HCT116 (cell line): Measurements from ENCODE around the gene SORCS2. TPM values are rescaled to one million over a fixed set of nuclear protein-coding genes. Genes with fewer than 3 reads are reported as not detected.

ENCODE experiments used
- ATAC-seq: fragments of 200-7000 bp; cut with Tn5 transposase; 2 replicates; pipeline ENCODE4 v1.9.1; 2020; ENCODE audit warnings: mild to moderate bottlenecking, moderate library complexity
- BruUV-seq: library from RNA; stranded (reverse); fragments of 400-500 nt; replicated peaks from 2 replicates; lab custom pipeline; 2021; lab: Mats Ljungman, UMichigan
- CTCF ChIA-PET: fragments of 300-600 bp; sonication (Branson Sonifier 250); formaldehyde crosslinking; loops from one replicate; lab custom pipeline; 2021; ENCODE audit warnings: antibody characterized with exemption; lab: Charles Lee
- POLR2A ChIA-PET: fragments of 300-600, 350-600 bp; sonication (Branson Sonifier 250); formaldehyde crosslinking; loops from one replicate; lab custom pipeline; 2021; ENCODE audit warnings: antibody characterized with exemption; lab: Charles Lee
- RAD21 ChIA-PET, 2 experiments: fragments of 300-600 bp; sonication (Branson Sonifier 250); formaldehyde crosslinking; loops; one replicate each; lab custom pipeline; 2023; ENCODE audit warnings: low total read pairs in 2 of 2; ENCODE audit not compliant: uncharacterized antibody in 2 of 2, unreplicated experiment in 2 of 2, low non-redundant PET in 1 of 2; lab: Charles Lee
- DNase-seq: peaks from one replicate; pipeline ENCODE4 v3.0.0-alpha.2; 2010; ENCODE audit warnings: low read depth, low spot score
- H2AFZ ChIP-seq: fragments of 200-600 bp; shearing (Covaris generic), sonication (generic); 2 replicates; pipeline ENCODE4 v1.6.1; 2017; ENCODE audit warnings: low read depth, mixed run types, mixed read lengths, antibody characterized with exemption, low read length; ENCODE audit not compliant: poor library complexity, severe bottlenecking
- H3K27ac ChIP-seq: 2 replicates; pipeline ENCODE4 v1.5.1; 2012; ENCODE audit warnings: low read depth, low read length
- H3K27me3 ChIP-seq: fragments of 200-600 bp; sonication (generic); 2 replicates; pipeline ENCODE4 v1.6.1; 2016; ENCODE audit warnings: mixed run types, low read length, mixed read lengths; ENCODE audit not compliant: insufficient read depth
- H3K36me3 ChIP-seq, 2 experiments: fragments of 200-500 bp in 1 of 2; fragments of 200-600 bp in 1 of 2; sonication (Bioruptor generic) in 1 of 2; sonication (generic) in 1 of 2; 2 replicates each; pipeline versions ENCODE4 v1.5.1 to v1.6.1; 2014 to 2016; ENCODE audit warnings: low read length in 2 of 2, inconsistent platforms in 1 of 2, mixed read lengths in 1 of 2, mixed run types in 1 of 2; ENCODE audit not compliant: insufficient read depth in 2 of 2, control insufficient read depth in 1 of 2
- H3K4me1 ChIP-seq, 2 experiments: fragments of 200-600 bp in 1 of 2; sonication (generic) in 1 of 2; 2 replicates each; pipeline versions ENCODE4 v1.5.1 to v1.6.1; 2012 to 2017; ENCODE audit warnings: low read length in 2 of 2, inconsistent platforms in 1 of 2, mild to moderate bottlenecking in 1 of 2, mixed read lengths in 1 of 2, mixed run types in 1 of 2, moderate library complexity in 1 of 2; ENCODE audit not compliant: insufficient read depth in 2 of 2, control insufficient read depth in 1 of 2
- H3K4me2 ChIP-seq: fragments of 200-600 bp; sonication (generic); 2 replicates; pipeline ENCODE4 v1.6.1; 2017; ENCODE audit warnings: mixed run types, low read length, mixed read lengths
- H3K4me3 ChIP-seq, 2 experiments: fragments of 200-600 bp in 1 of 2; sonication (generic) in 1 of 2; replicated peaks in 1 of 2; 2 replicates each; pipeline ENCODE4 v1.5.1; 2011 to 2016; ENCODE audit warnings: low read length in 2 of 2, control low read depth in 1 of 2, low read depth in 1 of 2, mild to moderate bottlenecking in 1 of 2, mixed read lengths in 1 of 2, mixed run types in 1 of 2
- H3K79me2 ChIP-seq: fragments of 200-600 bp; sonication (generic); 2 replicates; pipeline ENCODE4 v1.6.1; 2017; ENCODE audit warnings: mild to moderate bottlenecking, mixed run types, low read length, moderate library complexity, mixed read lengths; ENCODE audit not compliant: insufficient read depth
- H3K9ac ChIP-seq: fragments of 200-600 bp; sonication (generic); 2 replicates; pipeline ENCODE4 v1.6.1; 2016; ENCODE audit warnings: low read length, mixed read lengths
- H3K9me2 ChIP-seq: fragments of 200-600 bp; sonication (generic), shearing (Covaris generic); 2 replicates; pipeline ENCODE4 v1.6.1; 2017; ENCODE audit warnings: mixed run types, mild to moderate bottlenecking, moderate library complexity; ENCODE audit not compliant: insufficient read depth
- H3K9me3 ChIP-seq, 2 experiments: fragments of 200-500 bp in 1 of 2; fragments of 200-600 bp in 1 of 2; sonication (Bioruptor generic) in 1 of 2; sonication (generic) in 1 of 2; 2 replicates each; pipeline ENCODE4 v1.6.1; 2014 to 2017; ENCODE audit warnings: low read length in 2 of 2, mixed read lengths in 2 of 2, inconsistent platforms in 1 of 2, low read depth in 1 of 2, mild to moderate bottlenecking in 1 of 2, mixed run types in 1 of 2, moderate library complexity in 1 of 2; ENCODE audit not compliant: control insufficient read depth in 1 of 2, insufficient read depth in 1 of 2
- H4K20me1 ChIP-seq: fragments of 200-600 bp; sonication (generic), shearing (Covaris generic); 2 replicates; pipeline ENCODE4 v1.6.1; 2017; ENCODE audit warnings: mixed run types, mild to moderate bottlenecking, moderate library complexity; ENCODE audit not compliant: insufficient read depth
- CBX3 ChIP-seq: IDR thresholded peaks from 2 replicates; pipeline ENCODE4 v1.6.1; 2012; ENCODE audit warnings: low read depth
- CEBPB ChIP-seq: IDR thresholded peaks from 2 replicates; pipeline ENCODE4 v1.6.1; 2012; ENCODE audit warnings: low read depth
- ELF1 ChIP-seq: IDR thresholded peaks from 2 replicates; pipeline ENCODE4 v1.6.1; 2012; ENCODE audit warnings: low read depth, borderline replicate concordance
- EZH2 ChIP-seq: fragments of 200-600 bp; sonication (generic); IDR thresholded peaks from 2 replicates; pipeline ENCODE4 v1.6.1; 2017; ENCODE audit warnings: antibody characterized with exemption, mixed run types
- EZH2phosphoT487 ChIP-seq: fragments of 200-600 bp; IDR thresholded peaks from 2 replicates; pipeline ENCODE4 v1.6.1; 2018; ENCODE audit warnings: antibody characterized with exemption, borderline replicate concordance
- FOSL1 ChIP-seq: IDR thresholded peaks from 2 replicates; pipeline ENCODE4 v1.6.1; 2012; ENCODE audit warnings: low read depth
- JUND ChIP-seq: IDR thresholded peaks from 2 replicates; pipeline ENCODE4 v1.6.1; 2012
- POLR2A ChIP-seq: IDR thresholded peaks from 2 replicates; pipeline ENCODE4 v1.7.0; 2011; ENCODE audit warnings: borderline replicate concordance; ENCODE audit not compliant: insufficient read depth, insufficient read length; ENCODE audit errors: extremely low read depth
- RAD21 ChIP-seq: IDR thresholded peaks from 2 replicates; pipeline ENCODE4 v1.6.1; 2012; ENCODE audit warnings: low read depth, mild to moderate bottlenecking
- REST ChIP-seq: IDR thresholded peaks from 2 replicates; pipeline ENCODE4 v1.6.1; 2012; ENCODE audit warnings: low read depth
- SIN3A ChIP-seq: IDR thresholded peaks from 2 replicates; pipeline ENCODE4 v1.6.1; 2012; ENCODE audit warnings: low read depth
- SRF ChIP-seq: IDR thresholded peaks from 2 replicates; pipeline ENCODE4 v1.6.1; 2012; ENCODE audit warnings: low read depth
- TCF7L2 ChIP-seq: IDR thresholded peaks from 2 replicates; pipeline ENCODE4 v1.7.0; 2011; ENCODE audit warnings: borderline replicate concordance, inconsistent platforms; ENCODE audit not compliant: insufficient read depth, insufficient read length; ENCODE audit errors: extremely low read depth
- YY1 ChIP-seq: IDR thresholded peaks from 2 replicates; pipeline ENCODE4 v1.6.1; 2011; ENCODE audit warnings: low read length, low read depth, moderate library complexity, mild to moderate bottlenecking; ENCODE audit not compliant: insufficient replicate concordance; ENCODE audit errors: extremely low read depth
- ZBTB33 ChIP-seq: IDR thresholded peaks from 2 replicates; pipeline ENCODE4 v1.6.1; 2011; ENCODE audit warnings: mild to moderate bottlenecking, low read length, moderate library complexity; ENCODE audit not compliant: insufficient replicate concordance; ENCODE audit errors: extremely low read depth
- ZFX ChIP-seq: fragments of 450-650 bp; IDR thresholded peaks from 2 replicates; pipeline ENCODE4 v1.6.1; 2017
- ZNF274 ChIP-seq: fragments of 200-500 bp; sonication (Bioruptor generic); IDR thresholded peaks from 2 replicates; pipeline ENCODE4 v1.6.1; 2014; ENCODE audit warnings: mild to moderate bottlenecking, low read depth, low read length, inconsistent platforms
- intact Hi-C: fragments of 100-400 bp; cut with micrococcal nuclease; formaldehyde crosslinking; loops from 2 replicates; pipeline ENCODE4 v1.10.0; 2022
- total RNA-seq: library from RNA; stranded (reverse); gene quantifications from one replicate; pipeline ENCODE4 v1.2.1, GENCODE V29; 2021; ENCODE audit not compliant: unreplicated experiment
- TF ChIP-seq, protein P1 (sequence below), 3 experiments: fragments of 200-600 bp in 1 of 3; sonication (generic) in 1 of 3; IDR thresholded peaks in 2 of 3; conservative IDR thresholded peaks in 1 of 3; 2 replicates each; pipeline ENCODE4 v1.5.1; 2012 to 2017; ENCODE audit warnings: low read depth in 2 of 3, low read length in 2 of 3, antibody characterized with exemption in 1 of 3, borderline replicate concordance in 1 of 3, control low read depth in 1 of 3, mild to moderate bottlenecking in 1 of 3, mixed read lengths in 1 of 3, mixed run types in 1 of 3, moderate library complexity in 1 of 3; ENCODE audit not compliant: insufficient read depth in 1 of 3
- TF ChIP-seq, protein P2 (sequence below): IDR thresholded peaks from 2 replicates; pipeline ENCODE4 v1.6.1; 2012

SORCS2 gene
- total RNA-seq, 1 experiment from 2014 or later, result 0.37 TPM

DNA sequence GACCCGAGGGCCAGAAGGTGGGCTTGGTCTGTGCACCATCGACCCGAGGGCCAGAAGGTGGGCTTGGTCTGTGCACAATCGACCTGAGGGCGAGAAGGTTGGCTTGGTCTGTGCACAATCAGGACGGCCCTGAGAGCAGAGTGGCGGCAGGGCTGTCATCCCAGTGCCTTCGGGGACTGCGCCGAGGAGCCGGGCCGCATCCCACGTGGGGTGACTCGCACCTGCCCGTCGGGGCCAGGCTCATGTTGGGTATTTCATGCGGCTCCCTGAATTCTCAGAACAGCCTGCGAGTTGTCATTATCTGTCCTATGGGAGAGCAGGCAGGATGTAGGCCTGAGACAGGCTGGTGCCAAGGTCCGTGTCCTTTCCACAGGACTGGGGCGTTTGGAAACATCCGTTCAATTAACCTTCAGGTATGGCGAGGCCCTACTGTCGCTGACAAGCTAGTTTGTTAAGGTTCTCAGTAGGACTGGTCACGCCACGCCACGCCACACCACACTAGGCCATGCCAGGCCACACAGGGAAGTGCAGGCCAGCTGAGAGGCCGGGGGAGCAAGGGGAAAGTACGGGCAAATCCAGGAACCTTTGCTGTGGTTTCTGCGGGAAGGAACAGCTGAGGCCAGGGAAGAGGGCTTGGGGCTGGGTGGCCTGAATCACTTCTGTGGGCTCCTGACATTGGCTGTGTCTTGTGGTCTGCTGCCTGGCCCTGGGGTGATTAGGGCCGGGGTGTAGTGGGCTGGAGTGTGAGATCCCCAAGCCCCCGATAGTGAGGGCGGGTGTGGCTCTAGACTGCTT lies 564.4 kb downstream of the SORCS2 start:
- intact Hi-C loops, result no loop called here
- H3K9me3 ChIP-seq, result no peaks in the 10 kb centered on the region
- no peaks in the 10 kb centered on the region for H3K9me2 ChIP-seq
- peaks cover 0 to 3% of the 10 kb centered on the region in 2 experiments; a peak in 1 of 4 replicates for H3K36me3 ChIP-seq
- no peak overlapping the region for H3K27ac ChIP-seq
- peaks cover 0 to under 1% of the 10 kb centered on the region in 2 experiments; a peak in 1 of 4 replicates for H3K4me1 ChIP-seq
- no peaks in the 10 kb centered on the region for H4K20me1 ChIP-seq
- CTCF ChIA-PET, result interaction anchor here (1.0 kb wide), 1 partner anchor 45 kb away, joined by 3 read pairs; no protein-coding TSS in a partner anchor
- H2AFZ ChIP-seq, result no peak overlapping the region
- no peak for TF ChIP-seq TCF7L2
- no peak for TF ChIP-seq REST
- TF ChIP-seq, protein P1, sequence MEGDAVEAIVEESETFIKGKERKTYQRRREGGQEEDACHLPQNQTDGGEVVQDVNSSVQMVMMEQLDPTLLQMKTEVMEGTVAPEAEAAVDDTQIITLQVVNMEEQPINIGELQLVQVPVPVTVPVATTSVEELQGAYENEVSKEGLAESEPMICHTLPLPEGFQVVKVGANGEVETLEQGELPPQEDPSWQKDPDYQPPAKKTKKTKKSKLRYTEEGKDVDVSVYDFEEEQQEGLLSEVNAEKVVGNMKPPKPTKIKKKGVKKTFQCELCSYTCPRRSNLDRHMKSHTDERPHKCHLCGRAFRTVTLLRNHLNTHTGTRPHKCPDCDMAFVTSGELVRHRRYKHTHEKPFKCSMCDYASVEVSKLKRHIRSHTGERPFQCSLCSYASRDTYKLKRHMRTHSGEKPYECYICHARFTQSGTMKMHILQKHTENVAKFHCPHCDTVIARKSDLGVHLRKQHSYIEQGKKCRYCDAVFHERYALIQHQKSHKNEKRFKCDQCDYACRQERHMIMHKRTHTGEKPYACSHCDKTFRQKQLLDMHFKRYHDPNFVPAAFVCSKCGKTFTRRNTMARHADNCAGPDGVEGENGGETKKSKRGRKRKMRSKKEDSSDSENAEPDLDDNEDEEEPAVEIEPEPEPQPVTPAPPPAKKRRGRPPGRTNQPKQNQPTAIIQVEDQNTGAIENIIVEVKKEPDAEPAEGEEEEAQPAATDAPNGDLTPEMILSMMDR (IDR thresholded peaks at IDR 0.05 in 2 of 3, conservative IDR thresholded peaks at IDR 0.05 in 1 of 3; ENCODE audit: borderline replicate concordance in 1 of 3, insufficient read depth in 1 of 3, low read depth in 2 of 3, low read length in 2 of 3), result no peak
- TF ChIP-seq SIN3A, result no peak
- TF ChIP-seq ZNF274, result no peak
- TF ChIP-seq CEBPB, result no peak
- TF ChIP-seq ZFX, result no peak
- no peak for TF ChIP-seq FOSL1
- TF ChIP-seq RAD21, result no peak
- no peak for TF ChIP-seq YY1
- TF ChIP-seq CBX3, result no peak
- TF ChIP-seq, protein P2, sequence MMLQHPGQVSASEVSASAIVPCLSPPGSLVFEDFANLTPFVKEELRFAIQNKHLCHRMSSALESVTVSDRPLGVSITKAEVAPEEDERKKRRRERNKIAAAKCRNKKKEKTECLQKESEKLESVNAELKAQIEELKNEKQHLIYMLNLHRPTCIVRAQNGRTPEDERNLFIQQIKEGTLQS, result no peak
- no peak for TF ChIP-seq ZBTB33
- no peak for TF ChIP-seq EZH2
- no peak for TF ChIP-seq SRF
- no peak for TF ChIP-seq ELF1
- no peak for TF ChIP-seq POLR2A
- TF ChIP-seq JUND, result no peak
- TF ChIP-seq EZH2phosphoT487, result no peak
- TF ChIP-seq, all 23 proteins: peak for 0
- H3K27me3 ChIP-seq, result no peaks in the 10 kb centered on the region
- ATAC-seq (no peak), DNase-seq (no peak)
- RAD21 ChIA-PET, result no interaction called here
- no peak overlapping the region for H3K4me3 ChIP-seq
- POLR2A ChIA-PET, result no interaction called here
- H3K4me2 ChIP-seq, result no peak overlapping the region
- no peak overlapping the region for H3K9ac ChIP-seq
- BruUV-seq, result no TSS peak
- no peaks in the 10 kb centered on the region for H3K79me2 ChIP-seq
